OCI-LY3 (cell line): Measurements from ENCODE around the gene TBL1XR1.

Experiments
- H2AFZ ChIP-seq: fragments of 200-600, 300-600 bp; shearing (Covaris generic); 2 replicates; pipeline ENCODE4 v1.6.0; 2014; ENCODE audit warnings: antibody characterized with exemption, low read depth, low read length
- H3K27ac ChIP-seq: fragments of 200-600, 300-600 bp; sonication (generic); 2 replicates; pipeline ENCODE4 v1.5.1; 2014; ENCODE audit warnings: mild to moderate bottlenecking, low read length, moderate library complexity, mixed read lengths
- H3K27me3 ChIP-seq: fragments of 200-600, 300-600 bp; sonication (generic); 2 replicates; pipeline ENCODE4 v1.6.1; 2014; ENCODE audit warnings: low read depth, low read length, mixed read lengths
- H3K36me3 ChIP-seq: fragments of 200-600, 300-600 bp; sonication (generic); replicated peaks from 2 replicates; pipeline ENCODE3; 2014; ENCODE audit warnings: low read depth, low read length, mixed read lengths
- H3K4me1 ChIP-seq: fragments of 300-600, 200-600 bp; sonication (generic); 2 replicates; pipeline ENCODE4 v1.6.1; 2014; ENCODE audit warnings: low read length, mixed read lengths
- H3K4me2 ChIP-seq: fragments of 200-600, 300-600 bp; sonication (generic); 2 replicates; pipeline ENCODE4 v1.6.1; 2014; ENCODE audit warnings: low read length, mixed read lengths
- H3K4me3 ChIP-seq: fragments of 300-600, 200-600 bp; sonication (generic); 2 replicates; pipeline ENCODE4 v1.5.1; 2014; ENCODE audit warnings: antibody characterized with exemption, mild to moderate bottlenecking, low read length, moderate library complexity
- H3K79me2 ChIP-seq: fragments of 300-600, 200-600 bp; shearing (Covaris generic); 2 replicates; pipeline ENCODE4 v1.6.1; 2014; ENCODE audit warnings: mild to moderate bottlenecking, low read length, mixed read lengths
- H3K9ac ChIP-seq: fragments of 300-600, 200-600 bp; shearing (Covaris generic); 2 replicates; pipeline ENCODE4 v1.6.0; 2014; ENCODE audit warnings: mild to moderate bottlenecking, low read length, moderate library complexity
- H3K9me3 ChIP-seq: fragments of 200-600, 300-600 bp; shearing (Covaris generic); 2 replicates; pipeline ENCODE4 v1.6.1; 2014; ENCODE audit warnings: low read length, mixed read lengths; ENCODE audit not compliant: insufficient read depth
- H4K20me1 ChIP-seq: fragments of 200-600, 300-600 bp; sonication (generic); 2 replicates; pipeline ENCODE4 v1.6.1; 2016; ENCODE audit warnings: low read length, mixed read lengths; ENCODE audit not compliant: insufficient read depth
- CTCF ChIP-seq: fragments of 200-600, 300-600 bp; sonication (generic); IDR thresholded peaks from 2 replicates; pipeline ENCODE4 v1.5.1; 2014; ENCODE audit warnings: antibody characterized with exemption, low read length, low read depth
- EZH2phosphoT487 ChIP-seq: fragments of 200-600 bp; shearing (Covaris generic); IDR thresholded peaks from 2 replicates; pipeline ENCODE4 v1.6.1; 2018; ENCODE audit warnings: antibody characterized with exemption, mixed run types, low read depth

The TBL1XR1 gene

GRCh38 chr3:176977331-176977730 lies 220.0 kb downstream of the TBL1XR1 start:
- Histone ChIP-seq H3K27ac (no peak overlapping the region), H3K4me1 (no peaks in the 10 kb centered on the region), H3K27me3 (no peaks in the 10 kb centered on the region), H3K9me3 (no peaks in the 10 kb centered on the region), H3K4me3 (no peak overlapping the region), H2AFZ (no peak overlapping the region), H3K79me2 (no peaks in the 10 kb centered on the region), H3K4me2 (no peak overlapping the region), H3K36me3 (no peaks in the 10 kb centered on the region), H4K20me1 (no peaks in the 10 kb centered on the region), H3K9ac (no peak overlapping the region)
- TF ChIP-seq EZH2phosphoT487: no peak
- TF ChIP-seq CTCF: no peak

GRCh38 chr3:176976586-176976985 lies 220.7 kb downstream of the TBL1XR1 start:
- Histone ChIP-seq H3K4me2 (no peak overlapping the region), H2AFZ (no peak overlapping the region), H3K4me3 (no peak overlapping the region), H3K9ac (no peak overlapping the region), H3K4me1 (no peaks in the 10 kb centered on the region), H3K9me3 (no peaks in the 10 kb centered on the region), H3K79me2 (no peaks in the 10 kb centered on the region), H4K20me1 (no peaks in the 10 kb centered on the region), H3K36me3 (no peaks in the 10 kb centered on the region), H3K27ac (no peak overlapping the region), H3K27me3 (no peaks in the 10 kb centered on the region)
- TF ChIP-seq EZH2phosphoT487: no peak
- TF ChIP-seq CTCF: no peak

GRCh38 chr3:176974279-176974678 lies 223.0 kb downstream of the TBL1XR1 start:
- Histone ChIP-seq H3K4me1 (peaks cover 4% of the 10 kb centered on the region), H3K27ac (no peak overlapping the region), H3K36me3 (no peaks in the 10 kb centered on the region), H3K4me3 (no peak overlapping the region), H3K79me2 (no peaks in the 10 kb centered on the region), H3K27me3 (no peaks in the 10 kb centered on the region), H3K9ac (no peak overlapping the region), H3K4me2 (no peak overlapping the region), H4K20me1 (no peaks in the 10 kb centered on the region), H2AFZ (no peak overlapping the region), H3K9me3 (no peaks in the 10 kb centered on the region)
- TF ChIP-seq CTCF (no peak), EZH2phosphoT487 (no peak)

- Histone ChIP-seq H3K4me3 (no peak overlapping the region), H3K27me3 (0 out of 2 replicates have a peak, but pooled peaks cover under 1% of the 10 kb centered on the region), H3K9me3 (no peaks in the 10 kb centered on the region), H4K20me1 (no peaks in the 10 kb centered on the region), H3K36me3 (no peaks in the 10 kb centered on the region), H3K9ac (no peak overlapping the region), H3K4me2 (no peak overlapping the region), H3K4me1 (peaks cover 8% of the 10 kb centered on the region), H2AFZ (no peak overlapping the region), H3K27ac (no peak overlapping the region), H3K79me2 (no peaks in the 10 kb centered on the region)
- TF ChIP-seq EZH2phosphoT487 (no peak), CTCF (no peak)
Measured at GRCh38 chr3:176971613-176972174, 225.6 kb downstream of the TBL1XR1 start.
